Pancreas (tissue), 10 donors: ENCODE results near the gene SEZ6. TPM values are rescaled to one million over a fixed set of nuclear protein-coding genes. Genes with fewer than 3 reads are reported as not detected.
A peak's percentile ranks its signal among the peaks of the same experiment; 100 is the strongest.

Source experiments
- ATAC-seq, 4 donors: fragments of 200-7000 bp; cut with Tn5 transposase; one replicate each; pipeline versions ENCODE4 v1.8.0 to v1.9.1; 2020; ENCODE audit warnings: mild to moderate bottlenecking in 4 of 4, moderate library complexity in 4 of 4
- DNase-seq, 6 donors: peaks; one replicate each; pipeline ENCODE4 v3.0.0-alpha.2; 2020
- FAIRE-seq: peaks from 2 replicates; lab custom pipeline; 2012; peaks lifted over from hg19 to GRCh38; lab: Jason Lieb, UNC
- H3K27ac ChIP-seq, 4 donors: fragments of 200-600 bp; sonication (generic); 1 replicate in 3 of 4; 2 replicates in 1 of 4; pipeline versions ENCODE4 v1.5.0 to v1.8.0; 2020
- H3K27me3 ChIP-seq, 4 donors: fragments of 200-600 bp; one replicate each; pipeline ENCODE4 v1.8.0; 2021
- H3K36me3 ChIP-seq, 3 donors: fragments of 200-600 bp; sonication (generic) in 1 of 3; one replicate each; pipeline versions ENCODE4 v1.5.0 to v1.8.0; 2020 to 2021
- H3K4me1 ChIP-seq, 3 donors: fragments of 200-600 bp; one replicate each; pipeline ENCODE4 v1.8.0; 2021
- H3K4me3 ChIP-seq, 4 donors: fragments of 200-600 bp; sonication (generic) in 2 of 4; one replicate each; pipeline versions ENCODE4 v1.5.0 to v1.8.0; 2020 to 2021
- H3K9me3 ChIP-seq, 4 donors: fragments of 200-600 bp; one replicate each; pipeline ENCODE4 v1.8.0; 2021
- CTCF ChIP-seq, 4 donors: fragments of 200-600 bp; sonication (generic) in 3 of 4; IDR thresholded peaks; one replicate each; pipeline versions ENCODE4 v1.5.0 to v1.8.0; 2021; ENCODE audit warnings: antibody characterized with exemption in 4 of 4
- WGBS, 2 donors: extraction: QIAGEN DNeasy Blood & Tissue Kit; methylation state at CpG; one replicate each; pipeline ENCODE4 v1.1.7; 2013; 5-methylcytosine and 5-hydroxymethylcytosine counted together
- intact Hi-C, 3 donors: fragments of 100-400 bp; cut with DNase I; formaldehyde crosslinking; loops; one replicate each; pipeline versions ENCODE4 v1.11.1 to v1.14.2; 2022
- polyA plus RNA-seq, 2 donors: library from polyadenylated mRNA; stranded (reverse); fragments of 200-250 nt; gene quantifications; one replicate each; pipeline ENCODE4 v1.2.3, GENCODE V29; 2013
- total RNA-seq, 6 donors: library from RNA; stranded (reverse); fragmentation: NEBNext Ultra II Directional in 4 of 6; extraction: Animal tissue kit (Norgen Biotek cat#: 25700) in 4 of 6; gene quantifications; one replicate each; pipeline versions ENCODE4 v1.2.1 to v1.2.4, GENCODE V29; 2021 to 2023
- donor health status: healthy with polysubstance abuse.
- donor health status: DM: no; HTN: no; CAD: no; lungs with moderate emphysema.
- donor health status: DM: no; HTN: no; CAD: no.
- donor health status: control.
- donor health status: control.
- donor health status: Bipolar disorder and iron deficiency.
- donor health status: DM: yes; HTN: yes; CAD: no.
- donor health status: DM: no; HTN: no; CAD: no.
- donor health status: DM: no; HTN: no; CAD: no.
- donor health status: DM: yes; HTN: yes; CAD: no.

SEZ6 gene
- total and polyA plus RNA-seq, 8 donors: 0.13 to 5.0 (median 0.64) TPM

GRCh38 chr17:29012535-29012934 is 6.7 kb upstream of the SEZ6 start:
- Histone ChIP-seq H3K4me3 (no peak overlapping the region), H3K36me3 (no peaks in the 10 kb centered on the region), H3K4me1 (no peaks in the 10 kb centered on the region), H3K27me3 (no peaks in the 10 kb centered on the region), H3K9me3 (no peaks in the 10 kb centered on the region), H3K27ac (no peak overlapping the region)
- 86 to 90% methylated on average over 1 of the region's 1 CpG for WGBS, 2 donors
- ATAC-seq (no peak), DNase-seq (no peak), FAIRE-seq (no peak)
- intact Hi-C loops: no loop called here
- no peak for TF ChIP-seq CTCF (IDR thresholded peaks at IDR 0.05)

- ATAC-seq (no peak), DNase-seq (no peak), FAIRE-seq (no peak)
- WGBS, 2 donors: 73 to 76% methylated on average over 7 of the region's 7 CpGs
- Histone ChIP-seq H3K36me3 (no peaks in the 10 kb centered on the region), H3K4me3 (no peak overlapping the region), H3K9me3 (no peaks in the 10 kb centered on the region), H3K27ac (no peak overlapping the region), H3K4me1 (peaks cover 0 to 4% (median 0%) of the 10 kb centered on the region in 3 donors), H3K27me3 (no peaks in the 10 kb centered on the region)
- TF ChIP-seq CTCF (IDR thresholded peaks at IDR 0.05): no peak
- intact Hi-C loops: no loop called here
Measured at GRCh38 chr17:29010586-29010985, 4.8 kb upstream of the SEZ6 start.

GRCh38 chr17:29010129-29010528 is 4.3 kb upstream of the SEZ6 start:
- intact Hi-C loops: no loop called here
- TF ChIP-seq CTCF (IDR thresholded peaks at IDR 0.05): no peak

GRCh38 chr17:29008591-29008990 is 2.8 kb upstream of the SEZ6 start:
- DNase-seq: no peak
- Histone ChIP-seq H3K27me3 (peaks cover 0 to 3% (median 1%) of the 10 kb centered on the region in 4 donors), H3K4me1 (peaks cover 0 to 4% (median 0%) of the 10 kb centered on the region in 3 donors), H3K36me3 (no peaks in the 10 kb centered on the region), H3K27ac (no peak overlapping the region), H3K9me3 (no peaks in the 10 kb centered on the region), H3K4me3 (no peak overlapping the region)
- ATAC-seq: no peak
- intact Hi-C loops: no loop called here
- FAIRE-seq: no peak
- no peak for TF ChIP-seq CTCF (IDR thresholded peaks at IDR 0.05)
- 38 to 44% methylated on average over 3 of the region's 3 CpGs for WGBS, 2 donors

More at GRCh38 chr17:29010129-29010528, 4.3 kb upstream of the SEZ6 start:
- H3K4me1 ChIP-seq: peaks cover 0 to 4% (median 0%) of the 10 kb centered on the region in 3 donors
- no peak for FAIRE-seq
- H3K27me3 ChIP-seq: peaks cover 0 to 2% (median 0%) of the 10 kb centered on the region in 4 donors
- no peak for ATAC-seq
- no peak overlapping the region for H3K27ac ChIP-seq
- H3K36me3 ChIP-seq: no peaks in the 10 kb centered on the region
- H3K9me3 ChIP-seq: no peaks in the 10 kb centered on the region
- no peak overlapping the region for H3K4me3 ChIP-seq
- WGBS, 2 donors: 48 to 52% methylated on average over 3 of the region's 3 CpGs
- no peak for DNase-seq

GRCh38 chr17:29007860-29008455 is 2.1 kb upstream of the SEZ6 start:
- Histone ChIP-seq H3K27ac (no peak overlapping the region), H3K4me1 (peaks cover 0 to 4% (median 0%) of the 10 kb centered on the region in 3 donors), H3K36me3 (no peaks in the 10 kb centered on the region), H3K4me3 (no peak overlapping the region), H3K9me3 (no peaks in the 10 kb centered on the region), H3K27me3 (peaks cover 0 to 3% (median 1%) of the 10 kb centered on the region in 4 donors)
- ATAC-seq (peak in 1 of 4 donors; percentile 7), DNase-seq (no peak), FAIRE-seq (no peak)
- intact Hi-C loops: no loop called here
- TF ChIP-seq CTCF (IDR thresholded peaks at IDR 0.05): no peak
- 49 to 50% methylated on average over 2 of the region's 2 CpGs for WGBS, 2 donors
